ENCODE measurements around the gene CDK6. TPM values are rescaled to one million over a fixed set of nuclear protein-coding genes. Genes with fewer than 3 reads are reported as not detected.

CDK6 gene
- total and polyA plus RNA-seq, 2 of the 8 experiments (the other 6 are each of a cell fraction or from before 2014, with no cell fraction given), result 5.9 to 18.9 TPM

DNA sequence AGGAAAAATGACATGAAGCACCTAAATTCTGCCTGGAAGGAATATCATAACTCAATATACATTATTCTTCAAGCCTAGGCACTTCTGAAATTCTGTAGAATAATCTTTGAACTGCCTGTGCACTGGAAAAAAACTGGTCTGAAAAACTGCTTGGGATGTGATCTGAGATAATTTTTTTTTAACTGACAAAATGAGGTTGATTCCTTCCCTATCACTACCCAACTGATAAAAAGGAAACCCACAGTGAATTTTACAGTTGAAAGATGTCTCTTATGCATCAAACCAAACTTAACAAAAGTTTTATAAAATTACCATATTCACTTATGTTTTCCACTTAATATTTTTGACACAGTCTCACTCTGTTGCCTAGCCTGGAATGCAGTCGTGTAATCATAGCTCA lies 179.0 kb downstream of the CDK6 start:
- Histone ChIP-seq H3K4me3 (ENCODE audit: extremely low read depth in 1 of 4, insufficient read depth in 2 of 4, low read depth in 3 of 4, low read length in 4 of 4) (no peak overlapping the region), H2AK5ac (ENCODE audit: low read depth, low read length) (no peak overlapping the region), H2AFZ (ENCODE audit: low read length) (no peak overlapping the region), H2BK15ac (ENCODE audit: low read length) (no peak overlapping the region), H3K79me1 (ENCODE audit: low read depth, low read length) (no peaks in the 10 kb centered on the region), H2BK12ac (ENCODE audit: low read depth, low read length) (no peak overlapping the region), H4K8ac (ENCODE audit: extremely low read depth, insufficient read depth, low read length) (no peak overlapping the region), H3K27ac (ENCODE audit: low read depth, low read length) (no peak overlapping the region), H3K79me2 (ENCODE audit: control insufficient read depth in 1 of 2, insufficient read depth in 2 of 2, low read length in 2 of 2) (no peaks in the 10 kb centered on the region), H3K27me3 (replicated peaks in 1 of 4; ENCODE audit: control insufficient read depth in 3 of 4, extremely low read depth in 1 of 4, insufficient read depth in 3 of 4, low read length in 3 of 4) (no peaks in the 10 kb centered on the region), H3K14ac (ENCODE audit: insufficient read length) (no peak overlapping the region), H3K4ac (replicated peaks; ENCODE audit: insufficient read length, low read depth, low read length) (no peak overlapping the region), H2BK120ac (replicated peaks; ENCODE audit: low read depth, low read length) (no peak overlapping the region), H3K4me1 (replicated peaks in 1 of 4; ENCODE audit: control insufficient read depth in 3 of 4, insufficient read depth in 4 of 4, low read length in 3 of 4) (no peaks in the 10 kb centered on the region), H4K91ac (replicated peaks; ENCODE audit: insufficient read length, low read length) (no peak overlapping the region), H3K36me3 (ENCODE audit: control insufficient read depth in 2 of 4, insufficient read depth in 4 of 4, low read length in 3 of 4) (no peaks in the 10 kb centered on the region), H4K5ac (ENCODE audit: insufficient read length, low read depth, low read length) (no peak overlapping the region), H3K9ac (replicated peaks in 1 of 4; ENCODE audit: extremely low read depth in 1 of 4, low read depth in 3 of 4, low read length in 3 of 4) (no peak overlapping the region), H3K56ac (replicated peaks; ENCODE audit: insufficient read length, low read depth, low read length) (no peak overlapping the region), H2BK5ac (ENCODE audit: low read depth, low read length) (no peak overlapping the region), H3K9me3 (ENCODE audit: insufficient read depth in 2 of 2, low read depth in 1 of 2, low read length in 1 of 2) (no peaks in the 10 kb centered on the region), H2BK20ac (ENCODE audit: low read length) (no peak overlapping the region), H3K23me2 (ENCODE audit: low read depth, low read length) (no peaks in the 10 kb centered on the region; the same call in 1 of the 2 replicates), H4K20me1 (replicated peaks in 1 of 2; ENCODE audit: control insufficient read depth in 1 of 2, insufficient read depth in 2 of 2, low read length in 2 of 2) (no peaks in the 10 kb centered on the region), H3K18ac (ENCODE audit: extremely low read depth, low read length) (no peak overlapping the region), H3K23ac (ENCODE audit: insufficient read length) (no peak overlapping the region), H3K4me2 (ENCODE audit: insufficient read depth in 1 of 2, low read depth in 2 of 2, low read length in 2 of 2) (no peak overlapping the region)
- CTCF ChIA-PET (ENCODE audit: partially characterized antibody), result interaction anchor here (0.8 to 1.4 kb wide), 2 partner anchors 12 to 47 kb away, joined by 3 to 5 read pairs; no protein-coding TSS in a partner anchor
- DNase-seq (ENCODE audit: low read depth in 1 of 2, low spot score in 2 of 2) (no peak), FAIRE-seq (no peak)
- WGBS, 2 experiments (ENCODE audit: extremely low coverage in 1 of 2, insufficient coverage in 1 of 2, insufficient read length in 1 of 2, insufficient replicate concordance in 2 of 2, low coverage in 1 of 2, low lambda C conversion rate in 2 of 2, missing lambda C conversion rate in 1 of 2), result 81% methylated on average over 1 of the region's 1 CpG; no CpG with 5 or more reads in 1 of the 2 experiments
- POLR2A ChIA-PET (ENCODE audit: partially characterized antibody), result no interaction called here
- TF ChIP-seq CBX8 (IDR thresholded peaks at IDR 0.05; ENCODE audit: borderline replicate concordance, low read depth, low read length) (no peak), BRCA1 (IDR thresholded peaks at IDR 0.05; ENCODE audit: low read depth, low read length) (no peak), EP300 (IDR thresholded peaks at IDR 0.05; ENCODE audit: borderline replicate concordance in 1 of 2, low read depth in 2 of 2, low read length in 2 of 2) (no peak), CHD2 (IDR thresholded peaks at IDR 0.05; ENCODE audit: low read length) (no peak), NRF1 (IDR thresholded peaks at IDR 0.05; ENCODE audit: low read depth, low read length) (no peak), SP2 (IDR thresholded peaks at IDR 0.05; ENCODE audit: low read length) (no peak), TBP (IDR thresholded peaks at IDR 0.05; ENCODE audit: low read depth, low read length) (no peak), CHD1 (IDR thresholded peaks at IDR 0.05; ENCODE audit: low read depth, low read length) (no peak)
- TF ChIP-seq, protein P1, sequence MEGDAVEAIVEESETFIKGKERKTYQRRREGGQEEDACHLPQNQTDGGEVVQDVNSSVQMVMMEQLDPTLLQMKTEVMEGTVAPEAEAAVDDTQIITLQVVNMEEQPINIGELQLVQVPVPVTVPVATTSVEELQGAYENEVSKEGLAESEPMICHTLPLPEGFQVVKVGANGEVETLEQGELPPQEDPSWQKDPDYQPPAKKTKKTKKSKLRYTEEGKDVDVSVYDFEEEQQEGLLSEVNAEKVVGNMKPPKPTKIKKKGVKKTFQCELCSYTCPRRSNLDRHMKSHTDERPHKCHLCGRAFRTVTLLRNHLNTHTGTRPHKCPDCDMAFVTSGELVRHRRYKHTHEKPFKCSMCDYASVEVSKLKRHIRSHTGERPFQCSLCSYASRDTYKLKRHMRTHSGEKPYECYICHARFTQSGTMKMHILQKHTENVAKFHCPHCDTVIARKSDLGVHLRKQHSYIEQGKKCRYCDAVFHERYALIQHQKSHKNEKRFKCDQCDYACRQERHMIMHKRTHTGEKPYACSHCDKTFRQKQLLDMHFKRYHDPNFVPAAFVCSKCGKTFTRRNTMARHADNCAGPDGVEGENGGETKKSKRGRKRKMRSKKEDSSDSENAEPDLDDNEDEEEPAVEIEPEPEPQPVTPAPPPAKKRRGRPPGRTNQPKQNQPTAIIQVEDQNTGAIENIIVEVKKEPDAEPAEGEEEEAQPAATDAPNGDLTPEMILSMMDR (IDR thresholded peaks at IDR 0.05; ENCODE audit: control extremely low read depth in 1 of 3, insufficient read depth in 1 of 3, low read depth in 1 of 3, low read length in 3 of 3), result no peak
- TF ChIP-seq, protein P2, sequence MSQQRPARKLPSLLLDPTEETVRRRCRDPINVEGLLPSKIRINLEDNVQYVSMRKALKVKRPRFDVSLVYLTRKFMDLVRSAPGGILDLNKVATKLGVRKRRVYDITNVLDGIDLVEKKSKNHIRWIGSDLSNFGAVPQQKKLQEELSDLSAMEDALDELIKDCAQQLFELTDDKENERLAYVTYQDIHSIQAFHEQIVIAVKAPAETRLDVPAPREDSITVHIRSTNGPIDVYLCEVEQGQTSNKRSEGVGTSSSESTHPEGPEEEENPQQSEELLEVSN (IDR thresholded peaks at IDR 0.05), result no peak
- TF ChIP-seq, protein P3, sequence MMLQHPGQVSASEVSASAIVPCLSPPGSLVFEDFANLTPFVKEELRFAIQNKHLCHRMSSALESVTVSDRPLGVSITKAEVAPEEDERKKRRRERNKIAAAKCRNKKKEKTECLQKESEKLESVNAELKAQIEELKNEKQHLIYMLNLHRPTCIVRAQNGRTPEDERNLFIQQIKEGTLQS (IDR thresholded peaks at IDR 0.05; ENCODE audit: insufficient read depth, low read depth, low read length), result no peak

All from H1 (cell line).